C4-2B (cell line): ENCODE results near the gene KCNMA1.

Source experiments
- H3K27ac ChIP-seq: fragments of 450-650 bp; 2 replicates; pipeline ENCODE4 v1.5.1; 2017
- CTCF ChIP-seq: fragments of 450-650 bp; conservative IDR thresholded peaks from 2 replicates; pipeline ENCODE4 v1.5.1; 2017; ENCODE audit warnings: mild to moderate bottlenecking
- ZFX ChIP-seq: fragments of 450-650 bp; IDR thresholded peaks from 2 replicates; pipeline ENCODE4 v1.6.1; 2017

Gene KCNMA1

GRCh38 chr10:77189075-77189474 is 448.5 kb downstream of the KCNMA1 start:
- H3K27ac ChIP-seq: no peak overlapping the region
- no peak for TF ChIP-seq CTCF
- no peak for TF ChIP-seq ZFX

- H3K27ac ChIP-seq: no peak overlapping the region
- TF ChIP-seq ZFX (no peak), CTCF (no peak)
These were observed 449.1 kb downstream of the KCNMA1 start for GRCh38 chr10:77188521-77188920.

- TF ChIP-seq ZFX (no peak), CTCF (no peak)
- H3K27ac ChIP-seq: no peak overlapping the region
These were observed 449.6 kb downstream of the KCNMA1 start for GRCh38 chr10:77188000-77188395.

- H3K27ac ChIP-seq: no peak overlapping the region
- TF ChIP-seq CTCF: no peak
- TF ChIP-seq ZFX: no peak
These were observed 450.1 kb downstream of the KCNMA1 start for GRCh38 chr10:77187376-77187999.

- no peak for TF ChIP-seq CTCF
- no peak for TF ChIP-seq ZFX
- no peak overlapping the region for H3K27ac ChIP-seq
These were observed 450.7 kb downstream of the KCNMA1 start for GRCh38 chr10:77186936-77187335.

GRCh38 chr10:77185696-77186095 is 451.9 kb downstream of the KCNMA1 start:
- TF ChIP-seq ZFX (no peak), CTCF (no peak)
- H3K27ac ChIP-seq: no peak overlapping the region

- TF ChIP-seq CTCF: no peak
- no peak for TF ChIP-seq ZFX
- no peak overlapping the region for H3K27ac ChIP-seq
These were observed 454.8 kb downstream of the KCNMA1 start for GRCh38 chr10:77182803-77183202.
